GM19395 (cell line): Measurements from ENCODE around the gene SMARCA2.

Experiments
- ATAC-seq: cut with Tn5 transposase; IDR thresholded peaks from one replicate; pipeline ENCODE4 v1.9.1; 2021; ENCODE audit warnings: mild to moderate bottlenecking, moderate library complexity; ENCODE audit not compliant: unreplicated experiment

SMARCA2 gene

DNA sequence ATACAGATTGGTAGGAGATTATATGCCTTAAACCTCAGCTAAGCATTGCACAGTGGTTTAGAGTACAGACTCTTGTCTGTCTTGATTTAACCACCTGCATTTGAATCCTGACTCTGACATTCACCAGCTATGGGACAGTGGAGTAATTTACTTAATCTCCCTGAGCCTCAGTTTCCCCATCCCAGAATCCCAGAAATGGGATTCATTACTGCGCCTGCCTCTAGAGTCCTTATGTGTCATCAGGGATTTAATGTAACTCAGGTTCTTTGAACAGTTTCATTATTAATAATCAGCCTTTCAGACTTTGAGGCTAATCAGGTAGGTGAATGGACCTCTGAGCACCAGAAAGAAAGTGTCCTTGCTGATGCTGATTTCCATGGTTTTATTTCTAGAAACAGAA lies 149.1 kb downstream of the SMARCA2 start:
- ATAC-seq = no peak

DNA sequence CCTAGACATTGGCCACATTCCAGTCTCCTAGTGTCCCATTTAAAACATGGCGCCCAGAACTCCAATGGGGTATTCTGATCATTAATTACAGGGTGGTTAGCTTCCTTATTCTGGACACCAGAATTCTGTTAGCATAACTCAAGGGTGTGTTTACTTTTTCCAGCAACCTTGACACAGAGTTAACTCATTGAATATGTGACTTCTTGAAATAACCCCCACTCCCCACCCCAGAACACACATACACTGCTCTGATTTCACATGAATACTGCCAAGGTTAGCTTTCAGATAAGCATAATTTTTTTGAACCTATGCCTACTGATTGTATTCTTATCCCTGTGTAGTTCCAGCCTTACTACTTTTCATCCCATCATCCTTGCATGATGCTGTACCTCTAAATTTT lies 151.1 kb downstream of the SMARCA2 start:
- no peak for ATAC-seq

DNA sequence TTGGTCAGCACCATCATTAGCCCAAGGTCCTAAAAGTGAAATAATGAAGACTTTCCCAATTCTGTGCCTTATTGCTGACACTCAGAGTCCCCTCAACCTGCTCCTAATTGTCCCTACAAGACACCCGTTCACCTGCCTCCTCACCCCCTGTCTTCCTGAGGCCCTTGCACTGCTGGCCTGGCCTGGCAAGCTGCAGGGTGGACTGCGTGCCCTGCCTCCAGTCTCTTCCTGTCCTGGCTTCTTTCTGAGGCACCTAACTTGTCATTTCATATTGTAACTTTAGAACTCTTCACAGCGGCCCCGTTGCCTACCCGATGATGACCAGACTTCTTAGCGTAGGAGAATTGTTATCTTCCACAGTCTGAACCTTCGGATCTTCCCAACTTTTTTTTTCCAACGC lies 153.9 kb downstream of the SMARCA2 start:
- ATAC-seq = no peak

GRCh38 chr9:2170722-2171121 lies 155.6 kb downstream of the SMARCA2 start:
- no peak for ATAC-seq

DNA sequence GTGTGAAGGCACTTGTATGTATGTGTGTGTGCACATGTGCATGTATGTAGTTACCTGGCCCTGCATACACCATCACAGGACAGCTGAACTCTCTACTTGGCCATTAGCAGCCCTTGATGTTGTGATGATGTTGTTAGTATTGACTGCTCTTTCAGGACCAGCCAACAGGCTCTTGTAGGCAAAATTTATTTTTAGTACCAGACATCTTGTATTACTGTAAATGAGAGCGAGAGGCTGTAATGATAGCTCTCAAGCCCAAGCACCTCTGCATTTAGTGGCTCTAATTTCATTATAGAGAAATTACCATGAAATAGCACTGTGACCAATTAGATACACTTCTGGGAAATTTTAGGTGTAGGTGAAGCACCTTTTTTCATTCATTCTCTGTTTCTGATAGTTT lies 158.0 kb downstream of the SMARCA2 start:
- ATAC-seq = no peak

GRCh38 chr9:2173861-2174260 lies 158.7 kb downstream of the SMARCA2 start:
- ATAC-seq = no peak

DNA sequence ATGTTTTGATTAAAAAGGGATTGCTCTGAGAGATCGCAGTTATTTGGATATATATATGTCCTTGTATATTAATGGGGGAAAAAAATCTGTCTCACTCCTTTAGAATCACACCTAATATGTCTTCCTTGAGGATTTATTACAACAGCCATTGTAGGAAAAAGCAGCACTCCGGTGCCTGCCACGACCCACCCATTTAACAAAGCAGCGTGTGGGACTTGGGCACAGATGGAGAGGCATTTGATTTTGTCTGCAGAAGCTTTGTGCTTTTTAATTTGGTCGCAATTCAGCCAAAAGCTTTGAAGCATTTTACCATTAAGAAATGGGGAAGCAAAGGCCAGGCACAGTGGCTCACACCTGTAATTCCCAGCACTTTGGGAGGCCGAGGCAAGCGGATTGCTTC lies 159.2 kb downstream of the SMARCA2 start:
- ATAC-seq = no peak

- no peak for ATAC-seq
Observed at GRCh38 chr9:2174911-2175310, 159.8 kb downstream of the SMARCA2 start.

GRCh38 chr9:2177121-2177520 lies 162.0 kb downstream of the SMARCA2 start:
- ATAC-seq = no peak

DNA sequence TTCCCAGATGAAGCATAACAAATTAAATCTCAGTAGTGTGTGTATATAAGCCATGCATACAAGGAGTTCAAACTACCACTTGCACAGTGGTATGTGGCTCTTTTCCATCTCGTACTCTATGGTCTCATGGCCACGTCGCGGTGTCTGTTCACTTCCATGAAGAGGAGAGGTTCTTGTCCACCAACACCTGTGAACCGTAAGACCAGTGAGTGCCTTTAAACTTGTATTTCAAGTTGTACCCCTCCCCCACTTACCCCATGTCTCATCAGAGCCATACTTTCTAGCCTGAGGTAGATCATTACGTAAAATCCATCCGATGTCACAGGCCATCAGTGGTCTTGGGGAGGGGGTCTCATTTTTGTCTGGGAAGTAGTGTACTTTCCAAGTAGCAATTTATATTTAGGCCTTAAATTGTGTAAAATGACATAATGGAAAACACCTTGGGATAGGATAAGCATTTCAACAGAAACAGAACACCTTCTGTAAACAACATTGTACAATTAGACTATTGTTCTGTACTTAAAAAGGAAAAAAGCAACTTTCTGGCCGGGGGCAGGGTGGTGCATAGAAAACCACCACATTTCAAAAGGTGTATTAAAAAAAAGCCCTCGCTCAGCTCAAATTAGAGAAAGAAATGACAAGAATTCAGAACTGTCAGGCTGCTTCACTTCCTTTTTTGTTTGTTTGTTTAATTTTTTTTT lies 163.0 kb downstream of the SMARCA2 start:
- no peak for ATAC-seq

- peak; percentile 63 for ATAC-seq
Observed at GRCh38 chr9:2179567-2179966, 164.4 kb downstream of the SMARCA2 start.

GRCh38 chr9:2180154-2180553 lies 165.0 kb downstream of the SMARCA2 start:
- ATAC-seq = no peak

- ATAC-seq = no peak
Observed at GRCh38 chr9:2180704-2181103, 165.6 kb downstream of the SMARCA2 start.

DNA sequence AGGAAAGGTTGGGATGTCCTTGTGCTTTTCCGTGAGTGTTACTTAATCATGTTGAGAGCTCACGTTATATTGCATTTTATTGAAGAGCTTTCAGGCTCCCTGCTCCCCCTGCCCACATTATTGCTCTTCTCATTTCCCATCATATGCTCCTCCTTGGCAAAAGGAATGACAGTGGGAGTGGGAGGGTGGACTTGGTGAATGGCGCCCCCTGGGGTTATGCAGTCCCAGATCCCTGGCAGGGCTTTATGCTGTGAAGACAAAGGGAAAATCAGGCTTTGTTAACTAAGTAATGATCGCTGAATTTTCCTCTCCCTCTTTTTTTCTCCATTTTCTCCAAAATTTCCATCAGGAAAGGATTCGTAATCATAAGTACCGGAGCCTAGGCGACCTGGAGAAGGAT lies 166.6 kb downstream of the SMARCA2 start:
- no peak for ATAC-seq

DNA sequence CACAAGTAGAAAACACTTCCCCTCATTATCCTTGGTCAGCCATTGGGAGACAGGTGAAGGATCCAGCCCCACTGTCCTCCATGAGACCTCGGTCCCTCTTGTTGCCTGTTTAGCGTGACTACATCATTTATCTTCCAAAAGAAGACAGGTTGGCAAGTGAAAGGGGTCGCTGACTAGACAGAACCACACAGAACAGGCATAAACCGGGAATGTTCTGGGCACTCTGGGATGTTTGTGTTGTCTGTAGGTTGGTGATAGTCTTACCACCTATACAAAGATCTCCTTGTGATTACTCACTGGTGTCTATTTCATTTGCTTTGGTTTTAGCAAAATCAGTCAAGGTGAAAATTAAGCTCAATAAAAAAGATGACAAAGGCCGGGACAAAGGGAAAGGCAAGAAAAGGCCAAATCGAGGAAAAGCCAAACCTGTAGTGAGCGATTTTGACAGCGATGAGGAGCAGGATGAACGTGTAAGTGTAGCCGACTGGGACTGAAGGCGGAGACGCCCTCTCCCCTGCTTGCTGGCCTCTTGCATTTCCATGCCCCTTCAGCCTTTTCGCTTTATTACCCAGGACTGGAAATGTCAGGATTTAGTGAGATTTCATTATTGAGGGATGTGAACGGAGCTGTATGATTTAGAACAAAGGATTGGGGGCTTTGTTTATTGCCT lies 175.9 kb downstream of the SMARCA2 start:
- ATAC-seq = no peak

- ATAC-seq = no peak
Observed at GRCh38 chr9:2191609-2191972, 176.4 kb downstream of the SMARCA2 start.

DNA sequence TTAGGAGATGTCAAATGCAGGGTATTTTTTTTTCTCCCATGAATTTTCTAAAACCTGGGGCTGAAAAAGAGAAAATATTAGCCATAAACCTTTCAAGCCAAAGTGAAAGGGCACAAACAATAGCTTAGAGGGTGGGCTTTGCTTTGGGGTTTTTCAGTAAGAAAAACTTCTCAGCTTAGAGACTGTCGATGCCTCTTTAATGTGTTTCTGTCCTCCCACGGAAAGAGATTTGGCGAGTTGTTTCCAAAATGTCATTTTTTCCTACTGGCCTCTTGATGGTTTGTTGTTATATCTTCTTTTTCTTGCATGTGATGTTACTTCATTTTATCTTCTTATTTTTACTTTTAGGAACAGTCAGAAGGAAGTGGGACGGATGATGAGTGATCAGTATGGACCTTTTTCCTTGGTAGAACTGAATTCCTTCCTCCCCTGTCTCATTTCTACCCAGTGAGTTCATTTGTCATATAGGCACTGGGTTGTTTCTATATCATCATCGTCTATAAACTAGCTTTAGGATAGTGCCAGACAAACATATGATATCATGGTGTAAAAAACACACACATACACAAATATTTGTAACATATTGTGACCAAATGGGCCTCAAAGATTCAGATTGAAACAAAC lies 177.3 kb downstream of the SMARCA2 start:
- ATAC-seq = no peak

- ATAC-seq = no peak
Observed at GRCh38 chr9:2193552-2193951, 178.4 kb downstream of the SMARCA2 start.

DNA sequence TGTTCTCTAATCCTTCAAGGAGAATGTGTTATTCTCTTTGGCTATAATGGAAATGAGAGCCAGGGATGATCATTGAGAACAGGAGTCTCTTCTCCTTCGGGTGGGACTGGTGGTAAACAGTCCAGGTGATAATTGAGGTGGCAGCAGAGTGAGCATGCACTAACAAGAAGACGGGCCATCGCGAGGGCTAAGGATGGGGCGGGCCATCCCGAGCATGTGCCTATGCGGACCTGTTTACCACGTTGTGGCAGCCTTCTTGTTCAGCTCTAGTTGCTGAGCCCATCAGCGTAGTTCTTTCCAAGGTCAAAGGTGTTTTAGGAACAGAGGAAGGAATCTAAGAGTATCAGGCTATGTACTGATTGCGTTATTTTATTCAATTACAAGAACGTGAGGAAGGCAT lies 180.1 kb downstream of the SMARCA2 start:
- no peak for ATAC-seq

DNA sequence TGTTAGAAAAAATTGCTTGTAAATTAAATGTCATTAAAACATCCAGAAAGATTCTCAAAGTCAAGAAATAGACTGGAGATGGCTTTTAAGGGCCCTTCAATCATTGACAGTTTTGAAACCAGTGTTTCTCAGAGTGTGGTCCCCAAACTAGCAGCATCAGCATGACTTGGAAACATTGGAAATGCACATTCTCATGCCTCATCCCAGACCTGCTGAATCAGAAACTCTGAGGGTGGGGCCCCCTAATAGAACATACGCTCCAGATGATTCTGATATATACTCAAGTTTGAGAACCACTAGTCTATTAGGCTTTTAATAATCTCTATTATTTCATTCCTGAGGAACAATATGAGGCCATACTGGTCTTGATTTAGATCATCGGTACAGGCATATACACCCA lies 181.6 kb downstream of the SMARCA2 start:
- ATAC-seq = no peak

DNA sequence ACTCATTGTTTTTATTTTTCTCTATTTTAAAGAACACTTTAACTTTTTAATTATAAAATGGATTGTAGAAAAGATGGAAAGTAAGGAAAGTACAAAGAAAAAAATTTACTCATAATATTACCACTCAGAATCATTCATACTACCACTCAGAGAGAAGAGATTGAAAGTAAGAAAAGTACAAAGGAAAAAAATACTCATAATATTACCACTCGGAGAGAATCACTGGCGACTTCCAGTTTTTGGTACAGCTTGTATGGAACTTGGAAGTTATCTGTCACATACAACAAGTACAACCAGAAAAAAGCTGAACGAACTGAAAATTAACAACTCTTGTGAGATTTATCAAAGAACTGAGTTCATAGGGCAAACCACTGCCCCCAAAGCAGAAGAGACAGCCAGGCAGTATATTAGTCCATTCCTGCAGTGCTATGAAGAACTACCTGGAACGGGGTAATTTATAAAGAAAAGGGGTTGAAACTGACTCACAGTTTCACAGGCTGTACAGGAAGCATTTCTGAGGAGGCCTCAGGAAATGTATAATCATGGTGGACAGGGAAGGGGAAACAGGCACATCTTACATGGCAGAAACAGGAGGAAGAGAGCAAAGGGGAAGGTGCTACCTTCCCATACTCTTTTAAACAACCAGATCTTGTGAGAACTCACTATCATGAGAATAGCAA lies 183.9 kb downstream of the SMARCA2 start:
- ATAC-seq = no peak
